Astrocyte (in vitro differentiated cells and primary cell): Measurements from ENCODE around the gene HLF. TPM values are rescaled to one million over a fixed set of nuclear protein-coding genes. Genes with fewer than 3 reads are reported as not detected.

Experiments used
- DNase-seq: peaks from one replicate; pipeline ENCODE4 v3.0.0-alpha.2; 2010; ENCODE audit warnings: low read depth
- FAIRE-seq: peaks from 2 replicates; lab custom pipeline; 2011; peaks lifted over from hg19 to GRCh38; lab: Jason Lieb, UNC
- H2AFZ ChIP-seq: 2 replicates; pipeline ENCODE4 v1.6.0; 2012; ENCODE audit warnings: low read depth, low read length, inconsistent platforms
- H3K27ac ChIP-seq: 2 replicates; pipeline ENCODE4 v1.5.1; 2011; ENCODE audit warnings: low read depth, low read length, inconsistent platforms
- H3K27me3 ChIP-seq: 2 replicates; pipeline ENCODE4 v1.6.0; 2011; ENCODE audit warnings: low read length, inconsistent platforms; ENCODE audit not compliant: insufficient read depth
- H3K36me3 ChIP-seq: 2 replicates; pipeline ENCODE4 v1.5.1; 2011; ENCODE audit warnings: low read length, inconsistent platforms; ENCODE audit not compliant: insufficient read depth
- H3K4me1 ChIP-seq: 2 replicates; pipeline ENCODE4 v1.5.1; 2011; ENCODE audit warnings: low read length, inconsistent platforms; ENCODE audit not compliant: insufficient read depth
- H3K4me2 ChIP-seq: 2 replicates; pipeline ENCODE4 v1.6.0; 2012; ENCODE audit warnings: low read length, inconsistent platforms
- H3K4me3 ChIP-seq: 2 replicates; pipeline ENCODE4 v1.5.1; 2011; ENCODE audit warnings: low read depth, mild to moderate bottlenecking, low read length, inconsistent platforms; ENCODE audit not compliant: insufficient read depth
- H3K79me2 ChIP-seq: 2 replicates; pipeline ENCODE4 v1.6.0; 2012; ENCODE audit warnings: mild to moderate bottlenecking, low read length, inconsistent platforms; ENCODE audit not compliant: insufficient read depth
- H3K9ac ChIP-seq: 2 replicates; pipeline ENCODE4 v1.6.0; 2012; ENCODE audit warnings: mild to moderate bottlenecking, low read length, inconsistent platforms
- H3K9me3 ChIP-seq: 2 replicates; pipeline ENCODE4 v1.5.1; 2012; ENCODE audit warnings: low read depth, mild to moderate bottlenecking, low read length, inconsistent platforms; ENCODE audit not compliant: insufficient read depth
- H4K20me1 ChIP-seq: 2 replicates; pipeline ENCODE4 v1.6.0; 2012; ENCODE audit warnings: low read length, inconsistent platforms; ENCODE audit not compliant: insufficient read depth
- H3K27ac Mint-ChIP-seq: one replicate; pipeline ENCODE4 v1.8.0; 2021; ENCODE audit warnings: mild to moderate bottlenecking, mixed read lengths; ENCODE audit not compliant: unreplicated experiment
- H3K27me3 Mint-ChIP-seq: one replicate; pipeline ENCODE4 v1.8.0; 2021; ENCODE audit warnings: low read depth, mixed read lengths; ENCODE audit not compliant: unreplicated experiment
- H3K36me3 Mint-ChIP-seq: one replicate; pipeline ENCODE4 v1.8.0; 2021; ENCODE audit warnings: low read depth, mixed read lengths; ENCODE audit not compliant: unreplicated experiment
- H3K4me1 Mint-ChIP-seq: one replicate; pipeline ENCODE4 v1.8.0; 2021; ENCODE audit warnings: low read depth, mixed read lengths; ENCODE audit not compliant: unreplicated experiment
- H3K4me3 Mint-ChIP-seq: one replicate; pipeline ENCODE4 v1.8.0; 2021; ENCODE audit warnings: mild to moderate bottlenecking, moderate library complexity, mixed read lengths; ENCODE audit not compliant: unreplicated experiment
- H3K9me3 Mint-ChIP-seq: one replicate; pipeline ENCODE4 v1.8.0; 2021; ENCODE audit warnings: mild to moderate bottlenecking, mixed read lengths; ENCODE audit not compliant: unreplicated experiment
- CTCF ChIP-seq: IDR thresholded peaks from 2 replicates; pipeline ENCODE4 v1.5.1; 2011; ENCODE audit warnings: low read depth, mild to moderate bottlenecking, inconsistent platforms, low read length, moderate library complexity; ENCODE audit not compliant: insufficient read depth
- EZH2 ChIP-seq: IDR thresholded peaks from 2 replicates; pipeline ENCODE4 v1.6.1; 2012; ENCODE audit warnings: mild to moderate bottlenecking, low read length, inconsistent platforms; ENCODE audit not compliant: insufficient read depth
- total RNA-seq: library from RNA; stranded (reverse); gene quantifications from 2 replicates; pipeline ENCODE4 v1.2.1, GENCODE V29; 2021

Gene HLF
- total RNA-seq, 1 donor from 2014 or later = not detected

- H3K9ac ChIP-seq = no peak overlapping the region
- no peak overlapping the region for H2AFZ ChIP-seq
- no peak overlapping the region for H3K4me2 ChIP-seq
- peaks cover 3% of the 10 kb centered on the region for H3K27me3 Mint-ChIP-seq
- DNase-seq (no peak), FAIRE-seq (no peak)
- no peaks in the 10 kb centered on the region for H3K36me3 ChIP-seq
- H3K4me3 Mint-ChIP-seq = no peak overlapping the region
- no peaks in the 10 kb centered on the region for H3K9me3 Mint-ChIP-seq
- H3K4me1 ChIP-seq = no peaks in the 10 kb centered on the region
- no peaks in the 10 kb centered on the region for H3K27me3 ChIP-seq
- H3K27ac Mint-ChIP-seq = no peak overlapping the region
- no peaks in the 10 kb centered on the region for H3K9me3 ChIP-seq
- H3K4me1 Mint-ChIP-seq = no peaks in the 10 kb centered on the region
- H3K4me3 ChIP-seq = no peak overlapping the region
- no peaks in the 10 kb centered on the region for H3K79me2 ChIP-seq
- no peaks in the 10 kb centered on the region for H3K36me3 Mint-ChIP-seq
- no peak overlapping the region for H3K27ac ChIP-seq
- H4K20me1 ChIP-seq = no peaks in the 10 kb centered on the region
- TF ChIP-seq EZH2 (no peak), CTCF (no peak)
Measured at GRCh38 chr17:55298111-55298730, 33.5 kb downstream of the HLF start.

GRCh38 chr17:55299162-55299838 lies 34.5 kb downstream of the HLF start:
- H3K27me3 Mint-ChIP-seq = peaks cover 3% of the 10 kb centered on the region
- Histone ChIP-seq H3K27ac (no peak overlapping the region), H3K36me3 (no peaks in the 10 kb centered on the region), H2AFZ (no peak overlapping the region), H3K4me1 (no peaks in the 10 kb centered on the region), H3K4me3 (no peak overlapping the region), H3K27me3 (no peaks in the 10 kb centered on the region), H3K9me3 (no peaks in the 10 kb centered on the region), H4K20me1 (no peaks in the 10 kb centered on the region), H3K9ac (no peak overlapping the region), H3K4me2 (no peak overlapping the region), H3K79me2 (no peaks in the 10 kb centered on the region)
- no peaks in the 10 kb centered on the region for H3K36me3 Mint-ChIP-seq
- H3K4me1 Mint-ChIP-seq = no peaks in the 10 kb centered on the region
- FAIRE-seq (no peak), DNase-seq (no peak)
- no peak overlapping the region for H3K4me3 Mint-ChIP-seq
- peaks cover 1% of the 10 kb centered on the region for H3K9me3 Mint-ChIP-seq
- H3K27ac Mint-ChIP-seq = no peak overlapping the region
- no peak for TF ChIP-seq EZH2
- TF ChIP-seq CTCF = no peak

- FAIRE-seq = no peak
- H3K4me3 ChIP-seq = no peak overlapping the region
- no peak overlapping the region for H3K27ac Mint-ChIP-seq
Measured at GRCh38 chr17:55299890-55300289, 35.1 kb downstream of the HLF start.

More at GRCh38 chr17:55299890-55300289, 35.1 kb downstream of the HLF start:
- no peaks in the 10 kb centered on the region for H3K4me1 ChIP-seq
- no peaks in the 10 kb centered on the region for H3K79me2 ChIP-seq
- H3K4me2 ChIP-seq = no peak overlapping the region
- no peak overlapping the region for H3K9ac ChIP-seq
- Mint-ChIP-seq H3K4me1 (no peaks in the 10 kb centered on the region), H3K36me3 (no peaks in the 10 kb centered on the region), H3K4me3 (no peak overlapping the region), H3K27me3 (peaks cover 3% of the 10 kb centered on the region), H3K9me3 (peaks cover 1% of the 10 kb centered on the region)
- no peak overlapping the region for H2AFZ ChIP-seq
- H4K20me1 ChIP-seq = no peaks in the 10 kb centered on the region
- DNase-seq = no peak
- no peaks in the 10 kb centered on the region for H3K27me3 ChIP-seq
- H3K27ac ChIP-seq = no peak overlapping the region
- TF ChIP-seq EZH2 (no peak), CTCF (no peak)
- no peaks in the 10 kb centered on the region for H3K9me3 ChIP-seq
- H3K36me3 ChIP-seq = no peaks in the 10 kb centered on the region
